ENCODE measurements around the gene MORN4.

GRCh38 chr10:97651773-97652172 is 18.5 kb upstream of the MORN4 start:
- TF ChIP-seq CTCF (IDR thresholded peaks at IDR 0.05; ENCODE audit: low read depth, low read length, poor library complexity, severe bottlenecking) (no peak), EZH2phosphoT487 (IDR thresholded peaks at IDR 0.05; ENCODE audit: borderline replicate concordance, low read length) (no peak)
